IPS-NIHi7 (cell line): ENCODE data around the gene CCDC192.
"Not testable (repeated sequence)": the region's sequence is repeated elsewhere in the genome, so short reads cannot be mapped to it uniquely, and the experiment has no call there.

Experiments
- DNase-seq: peaks from one replicate; pipeline ENCODE4 v3.0.0; 2012; ENCODE audit warnings: mixed read lengths; ENCODE audit errors: extremely low spot score

CCDC192 gene

GRCh38 chr5:127846884-127847283, 143.7 kb downstream of the CCDC192 start:
- no peak for DNase-seq

GRCh38 chr5:127847641-127848040, 144.4 kb downstream of the CCDC192 start:
- not testable (repeated sequence) for DNase-seq

GRCh38 chr5:127848098-127848497, 144.9 kb downstream of the CCDC192 start:
- DNase-seq, result no peak

- DNase-seq, result no peak
These were observed 146.2 kb downstream of the CCDC192 start for GRCh38 chr5:127849408-127849807.

- no peak for DNase-seq
These were observed 146.7 kb downstream of the CCDC192 start for GRCh38 chr5:127849891-127850290.

DNA sequence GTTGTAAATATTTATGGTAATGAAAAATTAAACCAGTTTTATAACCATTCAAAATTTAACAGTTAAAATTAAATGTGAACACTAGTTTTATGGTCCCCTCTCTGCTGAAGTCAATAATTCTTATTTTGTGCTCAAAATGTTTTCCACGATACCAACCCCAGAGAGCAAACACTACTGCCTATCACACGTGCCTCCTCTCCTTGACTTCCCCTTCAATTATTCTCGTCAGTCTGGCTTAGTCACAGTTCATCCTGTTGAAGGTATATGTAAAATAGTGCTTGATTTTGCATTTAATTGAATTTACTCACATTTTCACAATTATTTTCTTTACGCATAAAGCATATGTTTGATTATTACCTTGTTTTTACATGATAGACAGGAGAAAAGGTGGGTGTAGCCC, 148.8 kb downstream of the CCDC192 start:
- no peak for DNase-seq

- no peak for DNase-seq
These were observed 151.3 kb downstream of the CCDC192 start for GRCh38 chr5:127854520-127854919.

- DNase-seq, result no peak
These were observed 153.1 kb downstream of the CCDC192 start for GRCh38 chr5:127856292-127856691.

DNA sequence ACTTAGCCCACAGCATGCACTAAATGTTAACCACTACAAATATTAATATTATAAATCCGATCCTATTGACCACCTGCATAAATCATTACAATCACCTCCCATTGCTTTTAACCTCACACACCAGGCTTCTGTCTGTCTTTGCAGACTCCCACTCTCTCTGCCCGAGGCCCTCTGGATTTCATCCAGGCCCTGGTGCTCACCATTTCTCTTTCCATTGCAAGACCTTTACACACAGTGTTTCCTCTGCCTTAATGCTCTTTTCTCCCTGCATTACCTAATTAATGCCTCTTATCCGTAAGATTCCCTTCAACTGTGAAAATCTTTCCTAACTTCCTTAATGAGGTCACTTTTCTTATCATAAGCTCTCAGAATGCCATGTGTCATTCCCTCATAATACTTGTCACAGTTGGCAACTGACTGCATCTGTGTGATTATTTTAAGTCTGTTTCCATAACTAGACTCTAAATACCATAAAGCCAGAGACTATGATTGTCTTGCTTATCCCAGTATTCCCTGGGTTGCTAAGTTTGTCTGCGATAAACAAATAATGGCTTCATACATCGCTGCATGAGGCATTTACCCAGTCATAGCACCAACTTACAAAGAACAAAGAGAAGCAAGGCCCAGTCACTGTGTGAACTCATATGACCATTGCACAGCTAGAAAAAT, 155.1 kb downstream of the CCDC192 start:
- DNase-seq, result no peak

GRCh38 chr5:127860291-127860690, 157.1 kb downstream of the CCDC192 start:
- DNase-seq, result no peak

- DNase-seq, result no peak
These were observed 160.0 kb downstream of the CCDC192 start for GRCh38 chr5:127863161-127863560.

GRCh38 chr5:127863610-127864395, 160.6 kb downstream of the CCDC192 start:
- DNase-seq, result no peak

GRCh38 chr5:127864511-127864910, 161.3 kb downstream of the CCDC192 start:
- DNase-seq, result no peak

DNA sequence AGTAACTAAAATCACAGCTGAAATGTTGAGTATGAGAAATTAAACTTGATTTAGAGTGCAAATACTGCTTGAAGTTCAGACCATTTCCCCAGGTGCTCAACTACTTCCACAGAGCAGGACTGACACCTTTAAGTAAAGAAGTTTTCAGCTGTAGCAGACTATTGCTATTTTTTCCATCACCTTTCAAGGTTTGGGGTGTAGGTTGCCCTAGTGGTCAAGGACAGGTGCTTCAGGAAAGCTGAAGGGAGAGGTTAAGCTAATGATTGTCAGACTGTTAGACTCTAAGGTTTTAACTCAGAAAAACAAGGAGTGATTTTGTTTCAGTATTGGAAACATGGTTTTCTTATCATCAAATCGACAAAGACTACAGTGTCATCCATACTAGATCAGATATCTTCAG, 162.1 kb downstream of the CCDC192 start:
- peak; percentile 16 for DNase-seq

GRCh38 chr5:127867022-127867783, 164.0 kb downstream of the CCDC192 start:
- DNase-seq, result no peak

DNA sequence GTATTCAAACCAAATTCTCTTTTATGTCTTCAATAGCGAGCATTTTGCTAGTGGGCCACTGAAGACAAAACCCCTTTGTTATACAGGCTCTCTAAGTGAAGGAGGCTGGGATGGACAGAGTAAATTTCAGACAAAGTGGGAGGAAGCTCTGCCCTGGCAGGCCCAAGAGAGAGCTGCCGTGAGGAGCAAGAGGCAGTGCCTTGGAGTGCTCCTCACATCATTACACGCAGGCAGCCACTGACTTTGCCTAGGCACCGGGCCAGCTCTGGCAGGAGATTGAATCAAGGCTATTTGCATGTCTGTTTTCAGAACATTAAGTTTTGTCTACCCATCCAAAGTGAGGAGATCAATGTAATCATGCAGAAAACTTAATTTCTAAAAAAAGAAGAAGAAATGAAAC, 167.7 kb downstream of the CCDC192 start:
- no peak for DNase-seq

- no peak for DNase-seq
These were observed 168.4 kb downstream of the CCDC192 start for GRCh38 chr5:127871503-127872153.

DNA sequence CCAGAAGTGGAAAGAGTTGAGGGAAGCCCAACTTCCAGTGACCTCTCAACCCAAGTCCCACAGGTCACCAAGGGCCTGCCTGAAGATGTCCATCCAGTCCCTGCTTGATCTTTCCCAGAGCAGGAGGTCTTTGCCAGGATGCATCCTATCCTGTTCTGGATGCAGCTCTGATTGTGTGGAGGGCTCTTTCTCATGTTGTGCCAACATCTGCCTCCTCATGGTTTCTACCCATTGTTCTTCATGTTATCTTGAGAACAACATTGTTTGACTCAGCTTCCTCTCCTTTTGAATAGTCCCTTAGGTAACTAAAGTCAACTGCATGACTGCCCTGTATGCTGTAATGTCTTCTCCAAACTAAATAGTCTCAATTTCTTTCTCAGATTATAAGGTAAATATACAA, 169.3 kb downstream of the CCDC192 start:
- no peak for DNase-seq

DNA sequence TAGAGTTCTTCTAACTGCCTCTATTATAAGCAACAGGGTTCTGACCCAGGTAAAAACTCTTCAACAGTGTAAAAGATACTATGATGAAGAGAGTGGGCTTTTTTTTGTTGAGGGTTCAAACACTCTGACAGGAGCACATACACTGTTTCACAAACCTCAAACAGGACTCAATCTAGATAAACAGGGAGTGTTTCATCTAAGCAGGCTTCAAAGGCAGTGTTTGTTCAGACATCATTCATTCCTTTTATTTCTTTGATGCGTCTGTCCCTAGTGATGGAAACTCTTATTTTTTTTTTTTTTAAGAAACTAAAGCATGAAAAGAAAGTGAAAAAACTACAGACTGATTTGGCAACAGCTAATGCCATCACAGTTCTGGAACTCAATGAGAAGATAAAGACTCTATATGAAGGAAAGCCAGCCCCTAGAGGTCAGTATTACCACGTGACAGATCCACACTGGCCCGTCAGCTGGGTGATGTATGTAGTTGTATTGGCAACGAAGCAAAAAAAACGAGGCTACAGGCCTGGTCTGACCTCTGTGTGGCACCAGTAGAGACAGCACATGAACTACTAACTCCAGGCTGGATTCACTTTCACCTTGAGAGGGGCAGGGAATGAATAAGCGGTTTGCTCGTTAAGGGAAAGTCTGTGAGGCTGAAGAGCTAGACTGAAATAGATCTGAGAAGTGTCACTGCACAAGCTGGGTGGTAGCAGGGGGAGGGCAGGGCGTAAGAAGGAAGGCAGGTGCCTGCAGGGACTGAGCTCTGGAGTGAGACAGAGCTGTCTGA, 172.2 kb downstream of the CCDC192 start:
- DNase-seq, result peak; percentile 51

DNA sequence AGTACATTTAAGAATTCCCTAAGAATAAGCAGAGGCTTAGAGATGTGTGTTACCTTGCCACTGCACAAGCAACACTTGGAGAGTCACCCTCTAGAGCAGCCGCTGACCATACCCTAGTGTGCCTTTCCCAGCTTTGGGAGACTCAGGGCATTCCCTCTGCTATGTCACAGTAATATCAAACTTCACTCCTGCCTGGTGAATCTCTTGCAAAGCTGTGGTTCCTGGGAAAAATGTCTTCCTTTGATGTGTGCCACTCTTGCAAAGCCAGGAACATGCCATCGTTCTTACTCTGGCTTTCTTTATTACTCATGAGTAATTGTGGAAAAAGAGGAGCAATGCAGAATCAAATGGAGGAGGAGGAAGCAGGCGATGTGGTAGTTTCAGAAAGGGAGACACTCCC, 173.2 kb downstream of the CCDC192 start:
- DNase-seq, result no peak

DNA sequence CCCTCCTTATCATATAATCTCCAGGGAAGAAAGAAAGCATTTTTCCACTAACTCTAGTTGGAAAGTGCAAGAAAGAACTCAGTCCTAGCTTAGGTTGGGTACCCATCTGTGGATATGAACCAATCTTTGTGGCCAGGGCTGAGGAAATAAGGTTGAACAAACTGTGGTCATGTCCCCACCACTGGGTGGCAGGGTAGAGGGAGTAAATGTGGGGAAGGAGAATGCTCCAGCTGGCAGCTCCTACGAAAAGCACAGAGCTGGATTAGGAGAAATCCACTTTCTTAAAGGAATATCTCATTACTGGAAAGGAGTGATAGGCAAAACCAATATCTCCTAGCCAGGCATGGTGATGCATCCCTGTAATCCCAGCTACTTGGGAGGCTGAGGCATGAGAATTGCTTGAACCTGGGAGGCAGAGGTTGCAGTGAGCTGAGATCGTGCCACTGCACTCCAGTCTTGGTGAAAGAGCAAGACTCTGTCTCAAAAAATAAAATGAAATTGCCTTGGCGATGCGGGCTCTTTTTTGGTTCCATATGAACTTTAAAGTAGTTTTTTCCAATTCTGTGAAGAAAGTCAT, 175.1 kb downstream of the CCDC192 start:
- DNase-seq, result peak; percentile 70
